HG03571 (cell line): ENCODE measurements around the gene APOBEC2.

Experiments used
- ATAC-seq: cut with Tn5 transposase; IDR thresholded peaks from one replicate; pipeline ENCODE4 v1.9.1; 2021; ENCODE audit not compliant: unreplicated experiment

APOBEC2 gene

DNA sequence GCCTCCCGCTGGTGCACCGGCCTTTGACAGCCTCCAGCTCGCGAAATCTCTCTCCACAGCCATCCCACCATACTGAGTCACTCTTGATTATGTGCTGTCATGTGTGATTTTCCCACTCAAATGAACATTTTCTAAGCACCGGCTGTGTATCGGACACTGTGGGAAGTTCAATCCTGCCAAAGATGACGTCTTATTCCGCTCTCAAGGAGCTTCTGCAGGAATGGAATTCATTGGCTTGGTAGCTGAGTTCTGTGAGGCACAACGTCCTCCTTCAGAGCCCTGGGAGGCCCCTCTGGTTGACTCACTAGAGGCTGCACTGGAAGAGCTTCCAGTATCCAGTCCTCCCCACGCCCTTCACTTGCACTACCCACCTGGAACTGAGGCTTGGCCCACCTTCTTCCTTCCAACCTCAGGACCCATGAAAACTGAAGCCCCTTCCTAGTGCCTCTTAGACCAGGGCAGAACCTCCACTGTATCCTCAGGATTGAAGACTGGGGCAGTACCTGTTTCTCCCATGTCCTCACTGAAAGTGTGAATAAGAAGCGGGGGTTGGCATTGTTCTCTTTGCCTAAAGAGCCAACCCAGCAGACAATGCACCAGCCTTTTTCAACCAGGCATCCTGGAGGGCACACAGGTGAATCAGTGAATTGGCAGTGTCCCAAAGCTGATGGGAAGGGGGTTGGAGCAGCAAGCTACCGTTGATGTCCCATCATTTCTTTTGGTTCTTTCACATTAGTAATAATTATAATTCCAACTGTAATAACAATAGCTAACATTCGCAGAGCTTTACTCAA is 15.7 kb upstream of the APOBEC2 start:
- no peak for ATAC-seq

DNA sequence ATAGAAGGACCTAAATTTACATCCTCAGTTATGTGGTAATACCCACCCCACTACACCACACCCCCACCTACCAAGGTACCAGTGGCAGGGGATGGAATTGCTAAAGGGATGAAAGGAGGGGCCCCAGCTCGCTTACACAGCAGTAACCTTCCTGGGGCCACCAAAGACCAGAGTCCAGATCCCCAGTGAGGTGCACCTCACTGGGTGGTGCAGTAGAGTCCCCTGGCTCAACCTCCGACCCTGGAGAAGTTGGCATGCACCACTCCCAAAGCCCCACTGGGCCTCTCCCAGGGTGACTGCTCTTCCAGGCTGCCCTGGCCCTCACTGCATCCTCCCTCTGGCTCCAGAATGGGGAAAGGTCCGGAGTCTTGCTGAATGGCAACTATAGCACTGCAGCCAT is 14.8 kb upstream of the APOBEC2 start:
- no peak for ATAC-seq

DNA sequence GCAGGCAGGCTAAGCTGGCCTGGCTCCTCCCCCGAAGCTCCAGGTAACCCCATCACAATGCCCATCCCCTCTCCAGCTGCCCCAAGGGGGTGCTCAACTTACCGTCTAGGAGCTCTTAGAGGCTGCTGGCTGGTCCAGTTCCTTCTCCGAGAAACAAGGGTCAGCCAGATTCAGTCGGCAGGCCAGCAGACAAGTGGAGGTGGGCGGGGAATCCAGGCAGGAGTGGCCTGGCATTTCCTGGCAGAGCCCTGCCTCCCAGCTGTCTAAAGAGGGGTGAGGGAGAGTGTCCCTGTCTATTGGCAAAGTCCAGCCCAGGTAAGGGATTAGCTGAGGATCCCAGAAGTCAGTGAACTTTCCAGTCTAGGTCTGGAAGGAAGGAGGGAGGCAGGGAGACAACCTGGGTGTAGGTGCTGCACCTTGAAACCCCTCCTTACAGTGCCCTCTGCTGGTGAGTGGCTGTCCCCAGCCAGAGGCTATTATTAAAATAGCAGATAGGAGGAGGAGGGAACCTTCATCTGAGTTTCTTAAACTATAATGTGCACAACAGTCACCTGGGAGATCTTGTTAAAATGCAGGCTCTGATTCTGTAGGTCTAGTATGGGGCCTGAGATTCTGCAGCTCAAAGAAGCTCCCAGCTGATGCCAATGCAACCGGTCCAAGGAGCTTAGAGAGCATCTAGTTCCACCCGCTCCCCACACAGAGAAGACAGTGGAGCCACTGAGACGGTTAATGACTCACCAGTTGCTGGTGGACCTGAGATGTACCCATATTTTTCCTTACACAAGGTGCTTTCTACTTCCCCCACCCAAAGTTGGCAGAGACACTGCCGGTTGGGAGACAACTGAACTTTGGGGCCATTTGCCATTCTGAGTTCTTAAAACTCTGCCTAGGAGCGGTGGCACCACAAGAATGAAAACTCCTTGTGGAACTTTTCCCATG is 13.7 kb upstream of the APOBEC2 start, which contains the start of gene UNC5CL:
Gene UNC5CL, minus strand, starts transcription at position 162 of the 939 bp plus-strand sequence. CDS start 4,147 bp downstream, outside the sequence.
- ATAC-seq, result no peak

DNA sequence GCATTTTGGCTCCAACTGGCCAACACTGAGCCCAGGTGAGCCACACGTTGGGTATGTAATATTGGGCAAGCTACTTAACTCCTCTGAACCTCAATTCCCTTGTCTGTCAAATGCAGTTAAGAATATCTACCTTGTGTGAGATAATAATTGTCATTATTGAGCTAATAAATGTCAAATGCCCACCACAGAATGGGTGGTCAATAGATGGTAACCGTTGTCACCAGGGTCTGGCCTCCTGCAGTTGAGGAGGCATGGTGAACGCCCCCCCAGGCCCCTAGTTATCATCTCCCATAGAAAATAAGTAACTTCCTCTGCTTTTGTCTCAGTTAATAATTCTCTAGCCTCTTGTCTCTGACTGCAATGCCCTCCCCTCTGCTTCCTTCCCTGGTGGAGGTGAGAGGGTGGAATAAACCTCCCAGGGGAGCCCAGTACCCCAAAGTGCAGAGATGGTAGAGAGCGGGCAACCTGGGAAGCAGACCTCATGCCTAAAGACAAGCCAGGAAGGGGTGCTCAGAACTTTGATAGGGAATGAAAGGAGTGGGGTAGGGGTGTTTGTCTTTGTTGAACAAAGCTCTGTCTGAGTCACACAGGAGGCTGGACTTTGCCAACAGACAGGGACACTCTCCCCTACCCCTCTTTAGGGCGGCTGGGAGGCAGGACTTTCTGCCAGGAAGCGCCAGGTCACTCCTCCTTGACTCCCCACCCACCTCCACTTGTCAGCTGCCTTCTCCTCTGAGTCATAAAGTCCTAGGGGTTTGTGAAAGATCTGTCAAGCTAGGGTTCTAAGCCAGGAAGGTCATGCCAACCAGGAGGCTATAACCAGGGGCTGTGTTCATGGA is 12.7 kb upstream of the APOBEC2 start:
- no peak for ATAC-seq

DNA sequence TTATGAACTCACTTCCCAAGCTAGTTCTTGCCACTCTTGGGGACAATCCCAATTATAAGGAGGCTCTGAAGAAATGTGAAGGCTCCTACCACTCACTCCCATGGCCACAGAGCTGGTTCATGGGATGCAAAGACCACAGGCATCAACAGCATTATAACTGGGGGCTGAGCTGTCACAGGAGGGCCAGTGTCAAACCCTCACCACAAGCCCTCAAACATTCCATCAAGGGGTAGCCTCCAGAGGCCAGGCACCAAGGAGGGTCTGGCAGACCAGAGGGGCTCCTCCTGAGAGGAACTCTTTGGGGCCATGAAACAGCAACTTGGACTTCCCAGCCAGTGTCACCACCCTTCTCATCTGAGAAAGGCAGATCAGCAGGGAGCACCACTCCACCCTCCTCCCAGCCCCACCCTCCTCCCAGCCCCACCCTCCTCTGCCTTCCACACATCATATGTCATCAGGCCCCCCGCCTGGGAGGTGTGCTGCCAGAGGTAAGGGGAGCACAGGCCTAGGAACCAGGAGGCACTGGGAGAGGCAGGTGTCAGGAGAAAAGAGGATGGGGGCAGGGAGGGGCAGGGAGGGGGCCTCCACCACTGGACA is 12.0 kb upstream of the APOBEC2 start:
- no peak for ATAC-seq

DNA sequence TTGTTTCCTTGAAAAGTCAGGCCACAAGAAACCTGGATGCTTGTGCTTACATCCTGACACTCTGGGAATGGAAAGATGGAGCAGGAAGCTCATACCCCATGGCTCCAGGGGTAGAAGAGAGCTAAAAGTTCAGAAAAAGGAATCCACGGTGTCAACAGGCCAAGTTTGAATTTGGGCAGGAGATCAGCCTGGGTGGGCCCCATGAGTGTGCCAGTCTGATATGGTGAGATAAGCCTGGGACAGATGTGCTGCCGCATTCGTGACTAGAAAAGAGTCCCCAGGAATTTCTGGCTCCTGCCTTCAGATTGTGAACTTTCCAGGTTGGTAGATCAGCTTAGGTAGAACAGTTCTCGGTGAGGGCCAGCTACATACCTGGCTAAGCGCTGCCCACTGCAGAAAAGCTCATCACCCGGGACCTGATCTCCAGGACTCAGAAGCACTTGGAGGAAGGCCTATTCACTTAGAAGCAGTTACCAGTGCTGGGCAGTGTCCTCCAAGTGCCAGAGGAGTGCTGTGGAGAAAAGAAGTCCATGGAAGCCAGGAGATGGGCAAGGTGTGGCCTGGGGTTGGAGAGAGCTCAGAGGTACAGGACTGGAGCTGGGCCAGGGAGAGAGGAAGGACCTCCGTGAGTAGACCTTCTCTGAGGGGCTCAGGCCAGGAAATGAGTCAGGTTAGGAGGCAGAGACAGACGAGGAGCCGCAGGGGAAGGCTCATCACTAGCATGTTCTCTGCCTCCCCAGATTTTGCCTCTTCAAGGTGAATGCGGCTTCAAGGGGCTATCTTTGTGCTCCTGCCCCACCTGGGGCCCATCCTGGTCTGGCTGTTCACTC is 10.6 kb upstream of the APOBEC2 start, which contains the start of gene TSPO2:
Gene TSPO2, plus strand, starts transcription at position 242 of the 830 bp plus-strand sequence. Its CDS starts 519 bp downstream, at position 761.
- ATAC-seq, result no peak

DNA sequence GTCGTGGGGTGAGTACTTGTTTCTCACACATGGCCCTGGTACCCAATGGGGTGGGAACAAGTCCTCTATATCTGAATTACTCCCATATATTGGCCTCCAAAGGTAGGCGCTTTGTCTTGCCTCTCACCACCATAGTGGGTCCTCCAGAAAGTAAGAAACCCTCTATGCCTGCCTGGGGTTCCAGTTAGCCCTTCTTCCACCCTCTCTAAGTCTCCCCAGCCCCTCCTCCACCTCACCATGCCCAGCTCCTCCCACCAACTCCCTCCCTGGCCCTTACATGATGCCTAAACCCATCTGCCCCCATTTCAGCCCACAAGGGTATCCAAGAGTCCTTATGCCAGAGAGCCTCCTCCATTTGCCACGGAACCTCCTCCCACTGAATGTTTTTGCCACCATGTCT is 9.9 kb upstream of the APOBEC2 start:
- no peak for ATAC-seq

DNA sequence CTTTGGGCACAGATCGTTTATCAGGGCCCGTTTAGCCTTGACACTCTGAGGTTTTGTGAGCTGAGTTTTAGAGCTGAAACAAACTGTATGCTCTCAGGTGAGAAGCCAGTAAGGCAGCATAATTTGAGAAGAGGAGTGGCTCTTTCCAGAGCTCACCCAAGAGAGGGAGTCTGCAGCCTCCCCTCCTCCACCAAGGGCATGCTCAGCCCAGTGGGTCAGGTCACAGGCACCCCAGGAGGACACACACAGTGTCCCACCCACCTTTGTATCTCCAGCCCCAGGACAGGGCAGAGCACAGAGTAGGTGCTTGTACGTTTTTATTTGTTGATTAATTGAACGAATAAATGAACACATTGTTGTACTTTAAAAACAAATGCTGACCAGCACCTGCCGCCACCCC is 7.3 kb upstream of the APOBEC2 start:
- ATAC-seq, result no peak

DNA sequence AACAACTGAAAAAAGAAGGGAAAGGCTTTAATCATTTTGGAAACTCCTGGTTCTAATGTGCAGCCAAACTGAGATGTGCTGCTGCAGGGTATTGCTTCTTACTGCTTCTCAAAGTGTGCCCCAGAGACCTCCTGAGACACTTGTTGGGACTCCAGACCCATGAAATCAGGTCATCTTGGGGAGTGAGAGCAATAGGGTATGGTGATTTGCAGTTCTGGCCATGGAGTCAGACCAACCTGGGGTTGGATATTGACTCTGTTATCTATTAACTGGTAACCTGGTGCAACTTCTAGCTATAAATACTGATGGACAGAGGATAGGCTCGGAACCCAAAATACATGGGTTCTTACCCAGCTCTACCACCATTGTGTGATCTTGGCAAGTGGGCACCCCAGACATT is 6.9 kb upstream of the APOBEC2 start:
- no peak for ATAC-seq

DNA sequence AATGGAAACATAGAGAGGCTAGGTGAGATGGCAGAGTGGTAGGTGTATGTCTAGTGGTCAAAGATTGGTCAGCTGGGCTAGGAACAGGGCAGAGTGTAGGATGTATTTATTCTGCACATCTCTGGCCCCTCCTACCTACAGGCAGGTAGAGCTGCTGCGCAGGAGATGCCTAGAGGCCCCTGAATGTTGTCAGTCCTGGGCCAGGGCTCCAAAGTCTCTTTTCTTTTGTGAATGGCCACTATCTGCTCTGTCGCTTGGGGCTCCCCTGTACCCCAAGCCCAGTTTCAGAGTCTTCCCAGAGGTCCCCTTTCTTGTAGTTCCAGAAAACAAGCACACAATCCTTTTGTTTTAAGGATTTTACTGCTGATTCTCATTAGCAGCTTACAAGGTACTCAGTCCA is 5.7 kb upstream of the APOBEC2 start:
- no peak for ATAC-seq

DNA sequence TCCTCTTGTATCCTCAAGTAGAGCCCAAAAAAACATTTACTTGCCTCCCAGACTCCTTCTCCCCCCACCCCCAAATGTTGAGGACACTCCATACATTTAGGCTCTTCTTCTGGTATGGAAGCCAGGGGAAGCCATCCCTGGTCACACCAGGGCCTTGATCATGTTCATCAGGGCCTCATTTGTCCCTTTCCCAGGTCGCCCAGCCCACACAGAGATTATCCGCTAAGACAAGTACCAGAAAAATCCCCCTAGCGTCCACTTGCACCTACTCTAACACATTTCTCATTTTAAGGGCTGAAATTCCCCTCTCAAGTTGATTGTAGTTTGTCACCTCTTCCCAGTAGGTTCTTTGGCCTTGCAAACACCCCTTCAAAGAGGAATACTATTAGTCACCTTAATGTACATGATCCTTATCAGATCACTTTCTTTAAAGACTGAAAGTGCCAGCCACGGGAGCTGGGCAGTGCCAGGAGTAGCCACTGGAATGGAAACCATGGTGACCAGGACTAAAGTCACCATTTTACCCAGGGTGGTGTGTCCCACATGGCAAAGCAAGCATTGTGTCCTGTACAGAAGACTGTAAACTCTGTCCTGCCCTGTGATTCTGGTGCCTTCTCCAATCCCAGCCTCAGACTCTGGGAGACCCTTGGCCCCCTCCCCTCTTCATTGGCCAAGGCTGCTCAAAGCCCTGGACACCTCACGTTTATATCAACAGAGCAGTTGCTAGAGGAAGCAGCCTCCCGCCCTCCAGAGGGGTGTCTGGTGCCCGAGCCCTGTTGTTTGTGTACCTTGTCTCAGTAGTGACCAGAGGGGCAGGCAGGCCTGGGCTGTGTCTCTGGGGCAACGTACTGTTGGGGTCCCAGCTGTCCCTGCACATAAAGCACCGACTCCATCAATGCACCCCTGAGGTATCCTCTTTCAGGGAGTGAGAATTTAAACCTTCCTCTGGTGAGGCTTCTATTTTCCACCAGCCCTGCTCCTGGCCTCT is 5.0 kb upstream of the APOBEC2 start:
- ATAC-seq, result no peak

DNA sequence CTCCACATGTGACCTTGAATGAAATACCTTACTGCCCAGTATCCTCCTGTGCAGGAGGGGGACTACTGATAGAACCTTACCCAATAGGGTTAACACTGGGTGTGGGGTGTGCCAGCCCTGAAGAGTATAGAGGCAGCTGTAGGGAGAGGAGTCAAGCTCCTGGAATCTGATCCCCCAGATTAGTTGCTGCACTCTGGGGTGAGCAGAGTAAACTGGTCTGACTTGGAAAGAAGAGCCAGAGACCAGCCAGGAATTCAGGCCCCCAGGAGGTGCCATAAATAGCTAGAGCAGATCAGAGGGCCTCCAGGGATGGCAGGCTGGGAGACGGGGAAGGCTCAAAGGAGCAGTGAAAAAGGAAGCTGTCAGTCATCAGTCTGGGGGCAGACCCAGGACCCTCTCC is 3.5 kb upstream of the APOBEC2 start:
- no peak for ATAC-seq

DNA sequence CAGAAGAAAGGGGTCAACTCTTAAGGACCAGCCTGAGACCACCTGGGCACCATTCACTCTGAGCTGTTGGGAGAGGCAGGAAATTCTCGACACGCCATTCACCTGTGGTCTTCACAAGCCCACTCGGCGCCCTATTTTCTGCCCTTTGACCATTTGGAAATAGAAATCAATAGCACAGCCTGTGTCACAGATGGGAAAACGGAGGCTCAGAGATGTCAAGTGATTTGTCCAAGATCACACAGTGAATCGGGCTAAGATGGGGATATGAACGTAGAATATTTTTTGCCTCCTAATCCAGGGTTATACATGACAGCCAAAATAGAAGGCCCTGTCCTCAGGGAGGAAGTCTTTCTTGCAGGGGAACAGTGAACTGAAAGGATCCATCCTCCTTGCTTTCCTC is 3.0 kb upstream of the APOBEC2 start:
- no peak for ATAC-seq

DNA sequence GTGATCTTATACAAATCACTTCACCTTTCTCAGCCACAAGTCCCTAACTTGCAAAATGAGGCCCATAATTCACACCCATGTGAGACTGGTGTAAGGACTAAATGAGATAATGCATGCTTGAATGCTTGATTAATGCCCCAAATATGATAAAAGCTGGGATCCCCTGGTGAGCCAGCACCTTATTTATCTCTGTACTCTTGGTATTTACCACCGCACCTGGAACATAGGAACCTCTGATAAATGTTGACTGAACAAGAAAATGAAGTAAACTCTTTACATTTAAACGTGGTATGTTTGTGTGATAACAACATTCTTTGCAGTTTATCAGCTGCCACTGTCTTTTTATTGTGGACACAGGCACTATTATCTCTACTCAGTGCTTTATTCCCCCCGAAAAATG is 2.5 kb upstream of the APOBEC2 start:
- ATAC-seq, result no peak

DNA sequence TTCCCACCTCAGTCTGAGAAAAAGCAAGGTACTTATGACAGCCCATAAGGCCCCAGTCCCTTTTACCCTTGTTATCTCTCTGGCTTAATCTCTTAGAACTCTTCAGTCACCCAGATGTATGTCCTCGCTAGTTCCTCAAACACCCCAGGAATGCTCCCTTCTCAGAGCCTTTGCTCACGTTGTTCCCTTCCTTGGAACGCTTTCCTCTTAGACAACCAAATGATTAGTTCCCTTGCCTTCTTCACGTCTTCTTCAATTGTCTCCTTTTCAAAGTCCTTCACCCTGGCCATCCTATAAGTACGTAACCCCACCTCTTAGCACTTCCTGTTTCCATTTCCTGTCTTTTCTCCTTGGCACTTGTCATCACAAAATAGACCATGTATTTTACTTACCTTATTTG is 1.1 kb upstream of the APOBEC2 start:
- no peak for ATAC-seq

DNA sequence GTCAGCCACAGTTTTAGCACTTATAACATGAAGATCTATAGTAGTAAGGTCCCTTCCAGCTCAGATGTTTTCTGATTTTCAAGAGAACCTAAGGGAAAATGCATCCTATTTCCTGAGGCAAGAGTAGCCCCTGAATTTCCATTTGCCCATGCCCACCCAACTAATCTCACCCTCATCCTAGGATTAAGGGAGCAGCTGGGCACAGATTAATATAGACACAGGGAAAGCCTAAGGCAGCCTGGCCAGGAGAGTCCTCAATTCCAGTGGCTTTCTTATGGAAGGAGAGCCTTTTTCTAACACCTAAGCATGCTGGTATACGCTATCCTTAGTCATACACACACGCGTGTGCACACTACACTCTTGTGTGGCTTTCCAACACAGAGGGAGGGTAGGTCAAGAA is 1.5 kb downstream of the APOBEC2 start:
- no peak for ATAC-seq

DNA sequence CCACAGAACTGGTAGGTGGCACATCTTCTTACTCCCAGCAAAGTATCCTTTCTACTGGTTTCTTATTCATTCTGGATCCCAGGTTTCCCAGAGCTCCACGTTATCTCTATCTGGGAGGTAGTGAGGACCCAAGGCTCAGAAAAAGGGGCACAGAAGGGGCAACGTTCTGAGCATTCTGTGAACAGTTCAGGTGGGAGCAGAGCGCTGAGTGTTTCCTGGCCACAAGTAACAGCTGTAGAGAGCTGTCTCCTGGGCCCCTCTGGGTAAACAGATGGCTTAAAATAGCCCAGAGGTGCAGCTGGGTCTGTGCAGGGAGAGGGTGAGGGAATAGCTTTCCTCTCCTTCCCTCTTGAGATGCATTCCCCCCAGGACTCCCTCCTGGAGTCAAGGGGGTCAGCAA is 2.1 kb downstream of the APOBEC2 start:
- no peak for ATAC-seq

DNA sequence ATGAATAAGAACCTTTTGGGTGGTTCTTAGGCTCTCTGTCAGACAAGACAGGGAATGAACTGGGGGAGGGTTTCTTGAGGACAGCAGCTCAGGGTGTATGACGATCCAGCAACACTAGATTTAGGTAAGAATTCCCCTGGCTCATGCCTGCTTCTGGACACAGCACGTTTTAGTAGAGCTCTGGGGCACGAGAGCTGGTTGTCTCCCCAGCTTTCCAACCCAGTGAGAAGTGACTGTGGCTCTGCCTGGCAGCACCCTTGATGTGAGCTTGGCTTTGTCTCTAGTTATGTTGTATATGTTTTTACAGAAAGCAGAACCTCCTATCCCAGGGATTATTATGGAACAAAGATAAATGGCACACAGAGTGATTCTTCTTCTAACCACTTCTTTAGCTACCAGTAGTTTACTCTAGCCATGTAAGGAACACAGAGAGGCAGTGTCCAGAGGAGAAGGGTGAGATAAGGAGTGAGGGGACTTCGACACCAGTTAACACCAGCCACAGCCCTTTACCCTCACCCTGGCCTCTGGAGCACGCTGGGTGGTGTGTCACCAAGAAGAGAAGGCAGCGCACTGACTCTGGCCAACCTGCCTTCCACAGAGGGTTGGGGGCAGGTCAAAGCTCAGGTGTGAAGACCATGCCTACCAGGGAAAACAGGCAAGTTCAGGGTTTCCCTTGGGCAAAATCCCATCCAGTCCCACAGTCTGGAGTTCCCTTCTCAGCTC is 3.9 kb downstream of the APOBEC2 start:
- no peak for ATAC-seq
